HEK293T (cell line): ENCODE results near the gene KLF9.
A peak's percentile ranks its signal among the peaks of the same experiment; 100 is the strongest.

Experiments used
- CTCF ChIA-PET: fragments of 350-600 bp; formaldehyde crosslinking; extraction: SDS; loops from one replicate; lab custom pipeline; 2021; ENCODE audit warnings: antibody characterized with exemption, inconsistent platforms; lab: Yijun Ruan, JAX
- POLR2A ChIA-PET: fragments of 350-600 bp; formaldehyde crosslinking; extraction: SDS; loops from one replicate; lab custom pipeline; 2020; ENCODE audit warnings: antibody characterized with exemption, inconsistent platforms; lab: Yijun Ruan, JAX
- DNase-seq: peaks from one replicate; pipeline ENCODE4 v3.0.0; 2012; ENCODE audit warnings: mixed read lengths; ENCODE audit errors: extremely low spot score
- ARNT ChIP-seq: fragments of 450-650 bp; IDR thresholded peaks from 2 replicates; pipeline ENCODE4 v1.6.1; 2017; ENCODE audit warnings: mild to moderate bottlenecking
- BHLHE40 ChIP-seq: fragments of 450-650 bp; IDR thresholded peaks from 2 replicates; pipeline ENCODE4 v1.6.1; 2016; ENCODE audit warnings: mild to moderate bottlenecking, moderate library complexity, borderline replicate concordance
- CTBP1 ChIP-seq: fragments of 450-650 bp; IDR thresholded peaks from 2 replicates; pipeline ENCODE4 v1.6.1; 2016; ENCODE audit warnings: borderline replicate concordance
- ELF4 ChIP-seq: fragments of 450-650 bp; IDR thresholded peaks from 2 replicates; pipeline ENCODE4 v1.6.1; 2017; ENCODE audit warnings: antibody characterized with exemption
- FOXA1 ChIP-seq: fragments of 450-650 bp; IDR thresholded peaks from 2 replicates; pipeline ENCODE4 v1.6.1; 2016; ENCODE audit warnings: mild to moderate bottlenecking
- FOXK2 ChIP-seq: fragments of 450-650 bp; IDR thresholded peaks from 2 replicates; pipeline ENCODE4 v1.6.1; 2016; ENCODE audit warnings: mild to moderate bottlenecking
- FOXM1 ChIP-seq: fragments of 450-650 bp; IDR thresholded peaks from 2 replicates; pipeline ENCODE4 v1.6.1; 2017; ENCODE audit warnings: mild to moderate bottlenecking, borderline replicate concordance
- HDGF ChIP-seq: fragments of 450-650 bp; IDR thresholded peaks from 2 replicates; pipeline ENCODE4 v1.6.1; 2017; ENCODE audit warnings: antibody characterized with exemption, borderline replicate concordance
- L3MBTL2 ChIP-seq: fragments of 450-650 bp; conservative IDR thresholded peaks from 2 replicates; pipeline ENCODE4 v1.6.1; 2016; ENCODE audit warnings: mild to moderate bottlenecking
- LEF1 ChIP-seq: fragments of 450-650 bp; IDR thresholded peaks from 2 replicates; pipeline ENCODE4 v1.6.1; 2017; ENCODE audit warnings: mild to moderate bottlenecking, borderline replicate concordance
- NFRKB ChIP-seq: fragments of 450-650 bp; IDR thresholded peaks from 2 replicates; pipeline ENCODE4 v1.6.1; 2016; ENCODE audit warnings: mild to moderate bottlenecking, moderate library complexity
- PKNOX1 ChIP-seq: fragments of 450-650 bp; IDR thresholded peaks from 2 replicates; pipeline ENCODE4 v1.6.1; 2016
- SP1 ChIP-seq: fragments of 450-650 bp; IDR thresholded peaks from 2 replicates; pipeline ENCODE4 v1.6.1; 2017
- SUZ12 ChIP-seq: fragments of 450-650 bp; IDR thresholded peaks from 2 replicates; pipeline ENCODE4 v1.6.1; 2016; ENCODE audit warnings: mild to moderate bottlenecking
- TARDBP ChIP-seq: fragments of 450-650 bp; IDR thresholded peaks from 2 replicates; pipeline ENCODE4 v1.6.1; 2016
- ZNF384 ChIP-seq: fragments of 450-650 bp; IDR thresholded peaks from 2 replicates; pipeline ENCODE4 v1.6.1; 2016

The KLF9 gene

GRCh38 chr9:70428781-70429180 lies 14.3 kb upstream of the KLF9 start:
- DNase-seq: no peak
- ChIA-PET POLR2A (no interaction called here), CTCF (no interaction called here)
- no peak for TF ChIP-seq NFRKB
- no peak for TF ChIP-seq FOXM1
- no peak for TF ChIP-seq FOXK2
- no peak for TF ChIP-seq CTBP1
- TF ChIP-seq HDGF: no peak
- TF ChIP-seq PKNOX1: no peak
- TF ChIP-seq L3MBTL2: no peak
- no peak for TF ChIP-seq SP1
- TF ChIP-seq FOXA1: no peak
- no peak for TF ChIP-seq TARDBP

GRCh38 chr9:70427161-70427945 lies 12.9 kb upstream of the KLF9 start:
- TF ChIP-seq SUZ12: no peak
- no peak for TF ChIP-seq L3MBTL2
- POLR2A ChIA-PET: interaction anchor here (1.1 to 1.3 kb wide), 2 partner anchors 8 to 9 kb away, joined by 5 read pairs; no protein-coding TSS in a partner anchor
- no peak for DNase-seq
- CTCF ChIA-PET: interaction anchor here (0.5 to 0.6 kb wide), 2 partner anchors 1235 to 1944 kb away, joined by 3 to 4 read pairs; no protein-coding TSS in a partner anchor

- ChIA-PET POLR2A (interaction anchor here (1.5 kb wide), 1 partner anchor 11 kb away, joined by 3 read pairs; the partner anchor contains the start of gene KLF9), CTCF (no interaction called here)
- TF ChIP-seq NFRKB (no peak), PKNOX1 (no peak), ELF4 (no peak), HDGF (no peak), FOXK2 (no peak), FOXA1 (no peak), LEF1 (no peak), TARDBP (no peak), CTBP1 (no peak), BHLHE40 (no peak), SUZ12 (no peak), SP1 (no peak), ARNT (no peak), FOXM1 (no peak), L3MBTL2 (no peak), ZNF384 (no peak)
- DNase-seq: no peak
These were observed 10.7 kb upstream of the KLF9 start for GRCh38 chr9:70425192-70425591.

- CTCF ChIA-PET: no interaction called here
- POLR2A ChIA-PET: no interaction called here
- TF ChIP-seq PKNOX1 (0 out of 2 replicates have a peak, but pooled peaks have one; percentile 18), TARDBP (no peak), L3MBTL2 (no peak), ELF4 (no peak)
- DNase-seq: no peak
These were observed 8.1 kb upstream of the KLF9 start for GRCh38 chr9:70422371-70423043.

- ChIA-PET CTCF (interaction anchor here (1.5 kb wide), 1 partner anchor 63 kb away, joined by 4 read pairs; no protein-coding TSS in a partner anchor), POLR2A (interaction anchor here (0.8 to 4.9 kb wide), 9 partner anchors 9 to 74 kb away, joined by 3 to 74 read pairs (median 5); no protein-coding TSS in a partner anchor)
- no peak for DNase-seq
- no peak for TF ChIP-seq ARNT
- no peak for TF ChIP-seq TARDBP
- TF ChIP-seq LEF1: no peak
- no peak for TF ChIP-seq FOXM1
- no peak for TF ChIP-seq NFRKB
- TF ChIP-seq FOXK2: no peak
- TF ChIP-seq CTBP1: no peak
- no peak for TF ChIP-seq HDGF
- TF ChIP-seq BHLHE40: no peak
- TF ChIP-seq SP1: no peak
- no peak for TF ChIP-seq PKNOX1
- TF ChIP-seq L3MBTL2: no peak
- no peak for TF ChIP-seq SUZ12
- no peak for TF ChIP-seq ELF4
- no peak for TF ChIP-seq FOXA1
- no peak for TF ChIP-seq ZNF384
These were observed 7.1 kb upstream of the KLF9 start for GRCh38 chr9:70421272-70422180.
